Neural cell (in vitro differentiated cells): ENCODE data around the gene LMNA.

Experiments used
- CTCF ChIP-seq: fragments of 450-650 bp; IDR thresholded peaks from 2 replicates; pipeline ENCODE4 v1.5.1; 2014; ENCODE audit warnings: antibody characterized with exemption, mild to moderate bottlenecking, moderate library complexity; ENCODE audit not compliant: poor library complexity, severe bottlenecking
- EZH2 ChIP-seq: fragments of 200-600, 300-800 bp; shearing (Covaris generic), sonication (generic); IDR thresholded peaks from 2 replicates; pipeline ENCODE4 v1.6.1; 2014; ENCODE audit warnings: antibody characterized with exemption, low read length, borderline replicate concordance, mild to moderate bottlenecking; ENCODE audit not compliant: insufficient read depth, poor library complexity, severe bottlenecking
- POLR2AphosphoS5 ChIP-seq: IDR thresholded peaks from 2 replicates; pipeline ENCODE4 v1.6.1; 2012
- RAD21 ChIP-seq: fragments of 450-650 bp; conservative IDR thresholded peaks from 2 replicates; pipeline ENCODE4 v1.6.1; 2014; ENCODE audit warnings: antibody characterized with exemption, mild to moderate bottlenecking, moderate library complexity
- REST ChIP-seq: IDR thresholded peaks from 2 replicates; pipeline ENCODE4 v1.6.1; 2012; ENCODE audit warnings: borderline replicate concordance
- TAF1 ChIP-seq: IDR thresholded peaks from 2 replicates; pipeline ENCODE4 v1.6.1; 2012; ENCODE audit warnings: low read depth

- TF ChIP-seq EZH2: no peak
- no peak for TF ChIP-seq POLR2AphosphoS5
- TF ChIP-seq CTCF: no peak
- TF ChIP-seq RAD21: no peak
- no peak for TF ChIP-seq TAF1
- no peak for TF ChIP-seq REST
These were observed 2.0 kb upstream of the LMNA start for GRCh38 chr1:156112276-156113137.
